Skeletal muscle tissue (tissue), 4 donors: ENCODE measurements around the gene MYL10. TPM values are rescaled to one million over a fixed set of nuclear protein-coding genes. Genes with fewer than 3 reads are reported as not detected.
"Not testable (repeated sequence)": the region's sequence is repeated elsewhere in the genome, so short reads cannot be mapped to it uniquely, and the experiment has no call there.

Source experiments
- H3K27ac ChIP-seq: one replicate; pipeline ENCODE4 v1.7.0; 2013; ENCODE audit warnings: mild to moderate bottlenecking, low read depth, low read length, inconsistent platforms
- H3K27me3 ChIP-seq, 3 donors: one replicate each; pipeline ENCODE4 v1.7.0; 2013; ENCODE audit warnings: low read length in 3 of 3; ENCODE audit not compliant: control insufficient read depth in 3 of 3, insufficient read depth in 3 of 3
- H3K36me3 ChIP-seq, 3 donors: one replicate each; pipeline ENCODE4 v1.7.0; 2013; ENCODE audit warnings: low read length in 3 of 3; ENCODE audit not compliant: control insufficient read depth in 3 of 3, insufficient read depth in 3 of 3
- H3K4me1 ChIP-seq, 3 donors: one replicate each; pipeline ENCODE4 v1.7.0; 2013; ENCODE audit warnings: low read length in 3 of 3, mild to moderate bottlenecking in 3 of 3; ENCODE audit not compliant: control insufficient read depth in 3 of 3, insufficient read depth in 3 of 3
- H3K4me3 ChIP-seq, 3 donors: one replicate each; pipeline ENCODE4 v1.7.0; 2013; ENCODE audit warnings: low read length in 3 of 3
- H3K9ac ChIP-seq, 3 donors: one replicate each; pipeline ENCODE4 v1.7.0; 2013; ENCODE audit warnings: low read length in 3 of 3, mild to moderate bottlenecking in 3 of 3, moderate library complexity in 2 of 3, low read depth in 1 of 3
- H3K9me3 ChIP-seq, 3 donors: one replicate each; pipeline ENCODE4 v1.7.0; 2013; ENCODE audit warnings: low read length in 3 of 3; ENCODE audit not compliant: control insufficient read depth in 3 of 3
- total RNA-seq: library from RNA; depleted of rRNA; stranded (reverse); fragments of >200 nt; gene quantifications from one replicate; pipeline ENCODE4 v1.2.3, GENCODE V29; 2014
- donor health status: Osteomylitis.

MYL10 gene
- total RNA-seq, 1 donor from 2014 or later, result 8.4 TPM

DNA sequence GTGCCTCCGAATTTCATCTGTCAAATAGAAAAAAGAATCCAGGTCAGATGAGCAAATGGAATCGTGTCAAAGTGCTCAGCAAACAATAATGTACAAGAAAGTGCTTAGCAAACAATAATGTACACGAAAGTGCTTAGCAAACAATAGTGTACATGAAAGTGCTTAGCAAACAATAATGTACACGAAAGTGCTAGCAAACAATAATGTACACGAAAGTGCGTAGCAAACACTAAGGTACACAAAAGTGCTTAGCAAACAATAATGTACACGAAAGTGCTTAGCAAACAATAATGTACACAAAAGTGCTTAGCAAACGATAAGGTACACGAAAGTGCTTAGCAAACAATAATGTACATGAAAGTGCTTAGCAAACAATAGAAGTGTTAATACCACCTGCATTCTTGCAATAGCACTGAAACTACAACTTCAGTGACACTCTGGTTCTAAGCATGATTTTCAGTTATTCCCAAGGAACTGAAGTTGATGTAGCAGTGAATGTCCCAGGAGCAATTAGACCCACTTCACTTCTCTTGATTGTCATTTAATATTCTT lies 33.4 kb upstream of the MYL10 start:
- no peaks in the 10 kb centered on the region for H3K9me3 ChIP-seq

DNA sequence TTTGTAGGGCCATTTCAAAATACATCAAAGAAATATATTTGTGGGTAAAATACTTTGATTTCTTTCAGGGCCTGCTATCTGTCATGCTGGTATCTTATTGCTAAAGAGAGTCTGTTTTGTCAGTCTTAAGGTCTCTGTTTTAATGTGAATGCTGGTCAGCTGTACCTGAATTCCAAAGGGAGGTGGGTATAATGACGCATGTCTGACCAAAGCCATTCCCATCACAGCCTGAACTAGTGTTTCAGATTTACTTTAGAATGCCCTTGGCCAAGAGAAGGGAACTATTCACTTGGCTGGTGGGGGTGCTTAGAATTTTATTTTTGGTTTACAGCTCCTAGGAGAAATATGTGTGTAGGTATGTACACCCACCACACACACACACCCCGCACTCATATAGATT lies 30.6 kb upstream of the MYL10 start:
- no peaks in the 10 kb centered on the region for H3K9me3 ChIP-seq
- no peak overlapping the region for H3K27ac ChIP-seq
- H3K36me3 ChIP-seq, result no peaks in the 10 kb centered on the region
- H3K9ac ChIP-seq, result no peak overlapping the region
- no peak overlapping the region for H3K4me3 ChIP-seq
- H3K4me1 ChIP-seq, result no peaks in the 10 kb centered on the region
- H3K27me3 ChIP-seq, result no peaks in the 10 kb centered on the region

More for the DNA sequence above, 33.4 kb upstream of the MYL10 start:
- Histone ChIP-seq H3K36me3 (no peaks in the 10 kb centered on the region), H3K4me1 (no peaks in the 10 kb centered on the region), H3K27me3 (no peaks in the 10 kb centered on the region), H3K9ac (no peak overlapping the region), H3K27ac (no peak overlapping the region), H3K4me3 (no peak overlapping the region)

DNA sequence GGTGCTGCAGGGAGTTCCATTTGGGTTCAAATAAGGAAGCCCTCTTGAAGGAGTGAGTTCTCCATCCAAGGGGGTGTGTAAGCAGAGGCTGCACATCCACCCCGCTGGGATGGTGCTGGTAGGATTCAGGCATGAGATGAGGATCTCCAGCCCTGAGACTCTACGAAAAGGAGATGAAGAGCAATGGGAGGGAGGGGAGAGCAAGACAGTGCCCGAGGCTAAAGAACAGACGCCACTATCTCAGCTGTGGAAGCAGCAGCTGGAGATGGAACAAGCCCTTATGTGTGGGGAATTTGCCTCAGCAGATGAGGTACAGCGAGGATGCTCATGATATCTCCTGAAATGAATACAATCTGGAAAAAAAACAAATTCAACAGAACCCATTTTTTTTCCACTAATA lies 28.1 kb upstream of the MYL10 start:
- no peaks in the 10 kb centered on the region for H3K9me3 ChIP-seq
- no peak overlapping the region for H3K4me3 ChIP-seq
- no peak overlapping the region for H3K9ac ChIP-seq
- H3K27ac ChIP-seq, result no peak overlapping the region
- H3K4me1 ChIP-seq, result no peaks in the 10 kb centered on the region
- H3K36me3 ChIP-seq, result no peaks in the 10 kb centered on the region
- H3K27me3 ChIP-seq, result no peaks in the 10 kb centered on the region

DNA sequence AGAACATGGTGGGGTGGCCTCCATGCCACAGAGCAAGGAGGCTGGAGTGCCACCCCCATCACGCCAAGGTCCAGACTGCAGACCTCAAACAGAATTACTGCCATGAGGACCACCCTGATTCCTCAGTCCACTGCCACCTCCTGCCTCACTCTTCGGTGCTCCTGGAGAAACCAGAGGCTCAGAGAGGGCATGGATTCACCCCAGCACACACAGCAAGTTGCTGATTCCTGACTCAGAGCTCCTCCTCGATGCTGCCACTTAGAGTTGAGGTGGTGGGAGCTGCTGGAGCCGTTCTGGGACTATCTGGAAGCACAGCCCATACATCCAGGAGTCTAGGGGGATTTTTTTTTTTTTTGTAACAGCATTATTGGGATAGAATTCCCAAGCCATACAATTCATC lies 22.0 kb upstream of the MYL10 start:
- H3K4me1 ChIP-seq, result peaks cover 9 to 18% (median 18%) of the 10 kb centered on the region in 3 donors

DNA sequence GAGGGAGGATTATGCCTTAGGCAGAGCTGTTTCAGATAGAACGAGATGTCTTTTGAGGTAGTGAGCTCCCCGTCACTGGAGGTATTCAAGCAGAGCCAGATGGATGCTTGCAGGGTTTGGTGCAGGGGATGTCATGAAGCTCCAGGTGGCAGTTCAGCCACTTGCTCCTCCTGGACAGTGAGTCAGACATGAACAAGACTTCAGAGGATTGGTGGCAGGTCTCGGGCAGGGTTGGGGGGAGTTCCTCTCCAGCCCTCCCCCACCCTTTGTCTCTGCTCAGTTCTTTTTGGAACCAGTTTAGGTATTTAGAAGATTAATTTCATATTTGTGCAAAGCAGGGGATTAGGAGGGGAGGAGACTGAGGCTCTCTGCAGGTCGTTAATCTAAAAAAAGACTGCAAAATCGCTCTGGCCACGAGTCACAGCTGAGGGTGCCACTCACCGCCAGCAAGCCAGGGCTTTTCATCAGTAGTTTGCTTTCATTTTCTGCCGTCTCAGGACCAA lies 21.5 kb upstream of the MYL10 start:
- Histone ChIP-seq H3K4me3 (peak overlapping the region; percentile 41 to 70 (median 51)), H3K27me3 (no peaks in the 10 kb centered on the region), H3K4me1 (peaks cover 9 to 18% (median 18%) of the 10 kb centered on the region in 3 donors), H3K9me3 (no peaks in the 10 kb centered on the region), H3K36me3 (no peaks in the 10 kb centered on the region), H3K9ac (peak overlapping the region; percentile 50 to 70 (median 51)), H3K27ac (no peak overlapping the region)

More for the DNA sequence above, 22.0 kb upstream of the MYL10 start:
- Histone ChIP-seq H3K9ac (peak overlapping the region; percentile 50 to 70 (median 51)), H3K4me3 (peak overlapping the region; percentile 41 to 70 (median 51)), H3K27me3 (no peaks in the 10 kb centered on the region), H3K9me3 (no peaks in the 10 kb centered on the region), H3K27ac (no peak overlapping the region), H3K36me3 (no peaks in the 10 kb centered on the region)

DNA sequence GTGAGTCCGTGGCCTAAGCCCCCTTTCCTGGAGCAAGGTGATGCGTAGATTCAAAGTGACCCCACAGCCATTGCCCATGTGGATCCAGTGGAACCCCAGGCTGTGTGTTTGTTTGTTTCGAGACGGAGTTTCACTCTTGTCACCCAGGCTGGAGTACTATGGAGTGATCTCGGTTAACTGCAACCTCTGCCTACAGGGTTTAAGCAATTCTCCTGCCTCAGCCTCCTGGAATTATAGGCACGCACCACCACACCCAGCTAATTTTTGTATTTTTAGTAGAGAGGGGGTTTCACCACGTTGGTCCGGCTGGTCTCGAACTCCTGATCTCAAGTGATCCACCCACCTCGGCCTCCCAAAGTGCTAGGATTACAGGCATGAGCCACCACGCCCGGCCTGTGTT lies 18.8 kb upstream of the MYL10 start:
- H3K9ac ChIP-seq, H3K27ac ChIP-seq, H3K36me3 ChIP-seq, H3K27me3 ChIP-seq, H3K9me3 ChIP-seq, H3K4me3 ChIP-seq: not testable (repeated sequence)
- H3K4me1 ChIP-seq, result peaks cover 14 to 29% (median 29%) of the 10 kb centered on the region in 3 donors

DNA sequence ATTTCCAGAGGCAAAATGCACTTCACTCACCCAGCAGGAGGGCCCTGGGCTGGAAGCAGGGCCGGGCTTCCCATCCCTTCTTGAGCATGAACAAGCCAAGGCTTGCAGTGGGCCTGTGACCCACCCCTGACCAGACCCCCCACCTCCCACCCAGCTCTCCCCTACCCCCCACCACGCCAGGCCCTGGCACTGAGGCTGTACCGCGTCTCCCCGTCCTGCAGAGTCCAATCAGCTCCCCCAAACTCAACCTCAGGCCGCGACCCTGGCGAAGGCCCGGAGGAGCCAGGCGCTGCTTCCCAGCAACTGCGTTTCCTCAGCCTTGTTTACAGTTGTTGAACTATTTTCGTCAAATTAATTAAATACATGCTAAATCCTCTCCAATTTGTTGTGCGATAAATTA lies 16.9 kb upstream of the MYL10 start:
- Histone ChIP-seq H3K4me3 (no peak overlapping the region), H3K27me3 (no peaks in the 10 kb centered on the region), H3K4me1 (peaks cover 11 to 26% (median 25%) of the 10 kb centered on the region in 3 donors), H3K36me3 (no peaks in the 10 kb centered on the region), H3K9ac (no peak overlapping the region), H3K9me3 (no peaks in the 10 kb centered on the region), H3K27ac (no peak overlapping the region)

DNA sequence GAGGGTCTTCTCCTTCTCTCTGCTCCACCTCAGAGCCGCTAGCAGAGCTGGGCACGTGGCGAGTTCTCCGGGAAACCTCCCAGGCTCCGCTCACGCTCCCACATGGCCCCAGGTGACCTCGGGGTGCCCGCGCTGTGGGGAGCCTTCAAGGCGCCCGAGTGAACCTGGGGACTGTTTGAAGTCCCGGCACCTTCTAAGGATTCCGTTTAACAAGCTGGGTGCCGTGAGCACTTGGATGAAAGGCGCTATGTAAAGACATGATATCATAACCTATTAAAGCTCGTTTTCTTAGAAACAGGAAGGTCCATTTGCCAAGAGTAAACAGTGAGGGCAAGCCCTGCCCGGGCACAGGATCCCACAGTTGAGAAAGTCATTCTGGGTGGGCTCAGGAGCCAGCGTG lies 15.8 kb upstream of the MYL10 start:
- H3K4me1 ChIP-seq, result peaks cover 4 to 15% (median 15%) of the 10 kb centered on the region in 3 donors
- no peaks in the 10 kb centered on the region for H3K9me3 ChIP-seq
- H3K4me3 ChIP-seq, result peak overlapping the region in 2 of 3 donors; percentile 31 to 36
- no peaks in the 10 kb centered on the region for H3K36me3 ChIP-seq
- no peaks in the 10 kb centered on the region for H3K27me3 ChIP-seq
- H3K9ac ChIP-seq, result peak overlapping the region; percentile 10 to 67 (median 63)
- H3K27ac ChIP-seq, result peak overlapping the region; percentile 58

DNA sequence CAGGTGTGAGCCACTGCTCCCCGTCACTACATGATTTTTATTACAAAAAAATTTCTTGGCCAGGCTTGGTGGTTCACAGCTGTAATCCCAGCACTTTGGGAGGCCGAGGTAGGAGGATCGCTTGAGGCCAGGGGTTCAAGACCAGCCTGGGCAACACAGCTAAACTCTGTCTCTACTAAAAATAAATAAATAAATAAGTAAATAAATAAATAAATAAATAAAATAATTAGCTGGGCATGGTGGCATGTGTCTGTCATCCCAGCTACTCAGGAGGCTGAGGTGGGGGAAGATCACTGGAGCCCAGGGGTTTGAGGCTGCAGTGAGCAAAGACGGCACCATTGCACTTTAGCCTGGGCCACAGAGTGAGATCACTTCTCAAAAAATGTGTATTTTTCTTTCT lies 10.0 kb upstream of the MYL10 start:
- not testable (repeated sequence) for H3K4me3 ChIP-seq

DNA sequence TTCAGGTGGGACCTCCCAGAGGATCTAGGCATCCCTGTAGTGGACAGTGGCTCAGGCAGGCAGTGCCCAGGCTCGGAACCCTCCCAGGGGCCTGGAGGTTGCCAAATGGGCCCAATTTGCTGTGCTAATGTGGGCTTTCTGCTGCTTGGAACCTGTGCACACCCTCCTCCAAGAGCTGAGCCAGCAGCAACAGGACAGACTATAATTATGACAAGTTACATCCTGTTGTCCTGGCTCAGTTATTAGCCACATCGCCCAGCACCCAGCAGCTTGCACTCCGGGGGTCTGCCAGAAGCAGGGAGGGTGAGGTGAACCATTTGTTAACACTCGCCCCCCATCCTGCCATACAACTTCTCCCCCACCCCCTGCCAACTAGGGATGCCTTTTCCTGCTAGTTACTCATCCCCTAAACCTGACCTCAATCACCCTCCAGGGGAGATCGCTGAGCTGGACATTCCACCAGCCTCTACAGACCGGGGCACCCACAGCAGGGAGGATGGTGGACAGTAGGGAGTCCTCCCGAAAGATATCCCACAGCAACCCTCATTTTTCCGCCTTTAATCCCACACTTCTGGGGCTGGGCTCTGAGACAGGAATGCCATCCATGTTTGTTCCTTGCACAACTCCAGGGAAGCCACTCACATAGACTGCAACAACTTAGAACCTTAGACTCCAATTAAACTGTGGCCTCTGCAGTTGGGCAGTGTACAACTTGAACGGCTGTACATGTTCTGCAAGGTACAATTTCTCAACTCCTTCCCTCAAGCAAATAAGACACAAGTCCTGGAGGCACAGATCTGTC lies 7.9 kb upstream of the MYL10 start:
- Histone ChIP-seq H3K4me1 (peaks cover 8 to 35% (median 30%) of the 10 kb centered on the region in 3 donors), H3K9ac (peak overlapping the region in 1 of 3 donors; percentile 40), H3K27me3 (no peaks in the 10 kb centered on the region), H3K9me3 (no peaks in the 10 kb centered on the region), H3K36me3 (no peaks in the 10 kb centered on the region), H3K4me3 (no peak overlapping the region), H3K27ac (no peak overlapping the region)

More for the DNA sequence above, 10.0 kb upstream of the MYL10 start:
- H3K4me1 ChIP-seq, result peaks cover 1 to 25% (median 24%) of the 10 kb centered on the region in 3 donors
- not testable (repeated sequence) for H3K27ac ChIP-seq, H3K9ac ChIP-seq, H3K36me3 ChIP-seq, H3K27me3 ChIP-seq, H3K9me3 ChIP-seq
